Kidney epithelial cell (primary cell): Measurements from ENCODE around the gene MAP3K10. TPM values are rescaled to one million over a fixed set of nuclear protein-coding genes. Genes with fewer than 3 reads are reported as not detected.

ENCODE experiments used
- DNase-seq: peaks from one replicate; pipeline ENCODE4 v3.0.0-alpha.2; 2010; ENCODE audit warnings: low read depth
- H3K27me3 ChIP-seq: 2 replicates; pipeline ENCODE4 v1.6.0; 2011; ENCODE audit warnings: low read length; ENCODE audit not compliant: control insufficient read depth, insufficient read depth
- H3K36me3 ChIP-seq: 2 replicates; pipeline ENCODE4 v1.5.1; 2011; ENCODE audit warnings: low read length; ENCODE audit not compliant: control insufficient read depth, insufficient read depth
- H3K4me3 ChIP-seq: 2 replicates; pipeline ENCODE4 v1.5.1; 2011; ENCODE audit warnings: low read depth, mild to moderate bottlenecking, control low read depth, low read length
- CTCF ChIP-seq: IDR thresholded peaks from 2 replicates; pipeline ENCODE4 v1.5.1; 2011; ENCODE audit warnings: mild to moderate bottlenecking, moderate library complexity, low read length, control low read depth, inconsistent platforms; ENCODE audit not compliant: insufficient read depth, poor library complexity, severe bottlenecking
- total RNA-seq: library from RNA; depleted of rRNA; stranded (reverse); fragments of >200 nt; gene quantifications from 2 replicates; pipeline ENCODE4 v1.2.3, GENCODE V29; 2015

Gene MAP3K10
- total RNA-seq, 1 donor from 2014 or later = 16.8 TPM

- Histone ChIP-seq H3K27me3 (no peaks in the 10 kb centered on the region), H3K4me3 (peak overlapping the region; percentile 72), H3K36me3 (no peaks in the 10 kb centered on the region)
- DNase-seq = no peak
- peak; percentile 11 for TF ChIP-seq CTCF
Measured at GRCh38 chr19:40191836-40192646, 815 bp downstream of the MAP3K10 start.

DNA sequence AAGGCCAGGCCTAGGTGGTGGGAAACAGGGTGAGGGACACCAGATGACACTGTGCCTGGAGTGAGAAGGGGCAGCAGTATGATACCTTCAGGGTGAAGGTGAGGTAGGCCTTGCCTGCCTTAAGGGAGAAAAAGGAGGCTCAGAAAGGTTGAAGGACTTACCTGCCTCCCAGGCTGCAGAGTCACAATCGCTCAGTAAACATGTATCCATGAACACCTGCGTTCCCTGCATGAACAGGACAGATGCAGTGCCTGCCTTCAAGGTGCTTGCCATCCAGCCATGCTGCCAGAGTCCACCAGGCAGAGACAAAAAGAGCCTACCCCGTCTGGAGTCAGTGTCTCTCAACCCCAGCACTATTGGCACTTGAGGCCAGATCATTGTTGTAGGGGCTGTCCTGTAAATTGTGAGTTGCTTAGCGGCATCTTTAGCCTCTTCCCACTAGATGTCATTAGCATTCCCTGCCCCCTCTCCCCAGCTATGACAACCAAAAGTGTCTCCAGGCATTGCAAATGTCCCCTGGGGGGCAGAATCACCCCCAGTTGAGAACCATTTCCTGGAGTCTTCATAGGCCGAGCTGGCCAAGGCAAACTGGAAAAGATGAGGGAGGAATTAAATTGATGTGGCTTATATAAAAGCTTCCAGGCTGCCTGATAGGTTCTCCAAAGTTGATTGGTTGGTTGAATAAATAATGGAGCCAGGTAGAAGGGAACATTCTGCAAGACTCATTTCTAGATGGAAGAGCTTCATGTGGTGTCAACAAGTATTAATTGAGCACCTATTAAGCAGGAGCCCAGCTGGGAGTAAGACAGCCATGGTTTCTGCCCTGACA is 1.7 kb downstream of the MAP3K10 start:
- TF ChIP-seq CTCF = no peak
- Histone ChIP-seq H3K4me3 (no peak overlapping the region), H3K36me3 (no peaks in the 10 kb centered on the region), H3K27me3 (no peaks in the 10 kb centered on the region)
- DNase-seq = no peak

DNA sequence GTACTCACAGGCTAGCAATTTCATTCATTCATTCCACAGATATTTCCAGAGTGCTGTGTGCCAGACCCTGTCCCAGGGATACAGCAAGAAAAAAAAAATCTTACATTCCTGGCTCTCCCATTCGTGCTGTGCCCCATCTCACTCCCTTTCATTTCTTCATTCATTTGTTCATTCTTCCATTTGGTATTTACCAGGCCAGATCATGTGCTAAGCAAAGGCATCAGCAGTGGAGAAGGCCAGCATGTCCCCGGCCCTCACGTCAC is 2.3 kb downstream of the MAP3K10 start:
- Histone ChIP-seq H3K4me3 (no peak overlapping the region), H3K27me3 (no peaks in the 10 kb centered on the region), H3K36me3 (no peaks in the 10 kb centered on the region)
- no peak for DNase-seq
- no peak for TF ChIP-seq CTCF

GRCh38 chr19:40198272-40198990 is 7.2 kb downstream of the MAP3K10 start:
- no peak for TF ChIP-seq CTCF
- no peaks in the 10 kb centered on the region for H3K36me3 ChIP-seq
- no peak for DNase-seq
- H3K27me3 ChIP-seq = no peaks in the 10 kb centered on the region
- no peak overlapping the region for H3K4me3 ChIP-seq

DNA sequence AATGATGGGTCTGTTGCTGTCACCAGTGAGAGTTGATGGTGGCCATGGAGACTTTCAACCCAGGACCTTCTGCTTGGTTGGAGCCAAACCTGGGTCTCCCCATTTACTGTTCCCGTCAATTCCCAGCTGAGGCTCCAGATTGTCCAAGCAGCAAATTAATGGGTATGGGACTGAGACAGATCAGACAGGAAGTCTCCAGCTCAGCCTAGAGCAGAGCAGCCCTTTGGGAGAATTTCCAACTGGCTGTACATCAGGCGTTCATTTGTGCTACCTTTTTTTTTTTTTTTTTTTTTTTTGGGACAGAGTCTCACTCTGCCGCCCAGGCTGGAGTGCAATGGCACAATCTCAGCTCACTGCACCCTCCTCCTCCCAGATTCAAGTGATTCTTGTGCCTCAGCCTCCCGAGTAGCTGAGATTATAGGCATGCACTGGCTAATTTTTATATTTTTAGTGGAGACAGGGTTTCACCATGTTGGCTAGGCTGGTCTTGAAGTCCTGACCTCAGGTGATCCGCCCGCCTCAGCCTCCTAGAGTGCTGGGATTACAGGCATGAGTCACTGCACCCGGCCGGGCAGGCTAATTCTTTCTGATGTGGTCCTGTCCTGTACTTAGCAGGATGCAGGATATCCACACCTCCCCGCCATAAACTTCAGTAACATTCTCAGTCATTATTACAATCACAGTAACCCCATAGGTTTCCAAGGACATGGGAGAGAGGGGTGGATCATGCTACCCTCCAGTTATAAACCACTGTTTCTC is 9.3 kb downstream of the MAP3K10 start:
- no peaks in the 10 kb centered on the region for H3K27me3 ChIP-seq
- no peaks in the 10 kb centered on the region for H3K36me3 ChIP-seq
- no peak for DNase-seq
- no peak overlapping the region for H3K4me3 ChIP-seq
- TF ChIP-seq CTCF = no peak
